Testis (tissue), 3 donors: ENCODE results near the gene HNF4A. TPM values are rescaled to one million over a fixed set of nuclear protein-coding genes. Genes with fewer than 3 reads are reported as not detected.

Source experiments
- DNase-seq: peaks from one replicate; pipeline ENCODE4 v3.0.0-alpha.2; 2019
- H3K27ac ChIP-seq, 2 donors: fragments of 200-600 bp; sonication (generic); one replicate each; pipeline ENCODE4 v1.5.1; 2019
- H3K27me3 ChIP-seq: fragments of 200-600 bp; sonication (generic); one replicate; pipeline ENCODE4 v1.5.1; 2019
- H3K36me3 ChIP-seq: fragments of 200-600 bp; sonication (generic); one replicate; pipeline ENCODE4 v1.5.1; 2017; ENCODE audit warnings: low read depth; ENCODE audit errors: missing control alignments
- H3K4me1 ChIP-seq: fragments of 200-600 bp; sonication (generic); one replicate; pipeline ENCODE4 v1.5.1; 2019
- H3K4me3 ChIP-seq, 2 donors: fragments of 200-600 bp; sonication (generic); one replicate each; pipeline ENCODE4 v1.5.1; 2017 to 2019
- H3K9me3 ChIP-seq: fragments of 200-600 bp; sonication (generic); one replicate; pipeline ENCODE4 v1.5.1; 2017
- CTCF ChIP-seq, 3 experiments: fragments of 450-650 bp in 2 of 3; fragments of 200-600 bp in 1 of 3; sonication (generic) in 1 of 3; IDR thresholded peaks; one replicate each; pipeline ENCODE4 v1.5.1; 2016 to 2019; ENCODE audit warnings: antibody characterized with exemption in 3 of 3, mild to moderate bottlenecking in 2 of 3, moderate library complexity in 1 of 3
- POLR2A ChIP-seq: fragments of 450-650 bp; IDR thresholded peaks from one replicate; pipeline ENCODE4 v1.6.1; 2017; ENCODE audit warnings: antibody characterized with exemption, mild to moderate bottlenecking, moderate library complexity
- WGBS, 2 donors: methylation state at CpG; one replicate each; pipeline ENCODE4 v1.1.5; 2018; 5-methylcytosine and 5-hydroxymethylcytosine counted together
- intact Hi-C: fragments of 100-400 bp; cut with DNase I; formaldehyde crosslinking; loops from one replicate; pipeline ENCODE4 v1.15.1; 2023; ENCODE audit warnings: low total_unique reads
- polyA plus RNA-seq: library from polyadenylated mRNA; stranded (reverse); fragments of 350-450 nt; fragmentation: Illumina TruSeq; extraction: RNeasy Lipid Tissue Mini Kit (QIAGEN cat#74804); gene quantifications from one replicate; pipeline ENCODE4 v1.2.3, GENCODE V29; 2014; ENCODE audit warnings: low read depth, low replicate concordance; ENCODE audit not compliant: insufficient read depth
- total RNA-seq, 2 donors: library from RNA; depleted of rRNA; stranded (reverse); fragments of >200 nt; gene quantifications; one replicate each; pipeline ENCODE4 v1.2.3, GENCODE V29; 2016

Gene HNF4A
- total and polyA plus RNA-seq, 3 donors from 2014 or later = 1.2 to 2.5 (median 1.4) TPM

DNA sequence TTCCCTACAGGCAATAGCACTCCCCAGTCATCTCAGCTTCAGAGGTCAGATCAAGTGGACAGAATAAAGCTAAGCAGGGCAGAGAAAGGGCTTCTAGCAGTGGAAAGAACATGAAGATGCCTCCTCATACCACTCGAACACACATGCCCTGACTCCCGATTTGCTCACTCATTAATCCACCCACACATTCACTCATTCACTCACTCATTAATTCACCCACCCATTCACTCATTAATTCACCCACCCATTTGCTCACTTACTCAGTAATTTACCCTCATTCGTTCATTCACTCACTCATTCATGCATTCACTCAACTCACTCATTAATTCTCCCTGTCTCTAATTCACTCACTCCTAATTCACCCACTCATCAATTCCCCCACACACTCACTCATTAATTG, 43.9 kb downstream of the HNF4A start:
- intact Hi-C loops = no loop called here
- no peak overlapping the region for H3K4me3 ChIP-seq
- WGBS, 2 donors = 76 to 82% methylated on average over 3 of the region's 3 CpGs

DNA sequence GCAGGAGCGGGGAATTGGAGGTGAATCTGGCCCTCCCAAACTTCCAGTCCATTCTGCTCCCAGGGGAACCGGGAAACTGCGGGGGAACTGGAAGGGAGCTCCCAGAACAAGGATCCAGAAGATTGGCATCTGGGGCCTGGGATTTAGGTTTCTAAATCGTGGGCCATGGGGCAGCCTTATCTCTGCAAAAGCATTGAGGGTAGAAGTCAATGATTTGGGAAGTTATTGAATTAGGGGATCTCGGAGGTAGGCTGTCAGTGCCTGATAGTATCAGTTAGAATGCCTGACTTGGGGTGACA, 45.1 kb downstream of the HNF4A start:
- H3K4me3 ChIP-seq = no peak overlapping the region
- H3K36me3 ChIP-seq = no peaks in the 10 kb centered on the region
- WGBS, 2 donors = 86 to 93% methylated on average over 5 of the region's 5 CpGs
- TF ChIP-seq POLR2A (no peak), CTCF (IDR thresholded peaks at IDR 0.05) (no peak)
- H3K27ac ChIP-seq = no peak overlapping the region
- H3K27me3 ChIP-seq = no peaks in the 10 kb centered on the region
- DNase-seq = no peak
- no peaks in the 10 kb centered on the region for H3K4me1 ChIP-seq
- intact Hi-C loops = no loop called here
- no peaks in the 10 kb centered on the region for H3K9me3 ChIP-seq

More for the DNA sequence above, 43.9 kb downstream of the HNF4A start:
- no peaks in the 10 kb centered on the region for H3K9me3 ChIP-seq
- H3K4me1 ChIP-seq = peaks cover 5% of the 10 kb centered on the region
- DNase-seq = no peak
- TF ChIP-seq POLR2A (no peak), CTCF (IDR thresholded peaks at IDR 0.05) (no peak)
- H3K27ac ChIP-seq = no peak overlapping the region
- H3K27me3 ChIP-seq = no peaks in the 10 kb centered on the region
- H3K36me3 ChIP-seq = no peaks in the 10 kb centered on the region

- no peaks in the 10 kb centered on the region for H3K36me3 ChIP-seq
- TF ChIP-seq POLR2A = no peak
- no peak for TF ChIP-seq CTCF (IDR thresholded peaks at IDR 0.05)
- H3K4me3 ChIP-seq = no peak overlapping the region
- H3K27ac ChIP-seq = no peak overlapping the region
- 94 to 95% methylated on average over 14 to 23 of the region's 23 CpGs for WGBS, 2 donors
- H3K9me3 ChIP-seq = no peaks in the 10 kb centered on the region
- H3K4me1 ChIP-seq = no peaks in the 10 kb centered on the region
- H3K27me3 ChIP-seq = no peaks in the 10 kb centered on the region
- intact Hi-C loops = no loop called here
- DNase-seq = no peak
These were observed 45.7 kb downstream of the HNF4A start for GRCh38 chr20:44400970-44401769.

GRCh38 chr20:44401770-44402390, 46.4 kb downstream of the HNF4A start:
- TF ChIP-seq CTCF (IDR thresholded peaks at IDR 0.05) (no peak), POLR2A (no peak)
- DNase-seq = no peak
- Histone ChIP-seq H3K4me1 (no peaks in the 10 kb centered on the region), H3K9me3 (no peaks in the 10 kb centered on the region), H3K27me3 (no peaks in the 10 kb centered on the region), H3K4me3 (no peak overlapping the region), H3K27ac (no peak overlapping the region), H3K36me3 (no peaks in the 10 kb centered on the region)
- intact Hi-C loops = no loop called here
- WGBS, 2 donors = 92 to 93% methylated on average over 17 of the region's 17 CpGs
